Measurements from ENCODE around the gene CDHR4.
"Not testable (repeated sequence)": the region's sequence is repeated elsewhere in the genome, so short reads cannot be mapped to it uniquely, and the experiment has no call there.

CDHR4 gene

GRCh38 chr3:49790626-49791411 is 8.9 kb downstream of the CDHR4 start:
- Mint-ChIP-seq H3K27ac (no peak overlapping the region), H3K27me3 (no peaks in the 10 kb centered on the region), H3K4me3 (no peak overlapping the region), H3K9me3 (no peaks in the 10 kb centered on the region), H3K36me3 (no peaks in the 10 kb centered on the region), H3K4me1 (peaks cover 14% of the 10 kb centered on the region)

- H3K36me3 Mint-ChIP-seq = peaks cover 5% of the 10 kb centered on the region
- H3K27me3 Mint-ChIP-seq = no peaks in the 10 kb centered on the region
- peaks cover 31% of the 10 kb centered on the region for H3K4me1 Mint-ChIP-seq
- no peak overlapping the region for H3K4me3 Mint-ChIP-seq
- H3K9me3 Mint-ChIP-seq = no peaks in the 10 kb centered on the region
- H3K27ac Mint-ChIP-seq = no peak overlapping the region
Measured at GRCh38 chr3:49788056-49788455, 11.6 kb downstream of the CDHR4 start.

- Mint-ChIP-seq H3K36me3 (peaks cover 5% of the 10 kb centered on the region), H3K4me1 (peaks cover 31% of the 10 kb centered on the region), H3K9me3 (no peaks in the 10 kb centered on the region), H3K27ac (no peak overlapping the region), H3K27me3 (no peaks in the 10 kb centered on the region), H3K4me3 (peak overlapping the region; percentile 96)
Measured at GRCh38 chr3:49787536-49787935, 12.1 kb downstream of the CDHR4 start.

GRCh38 chr3:49787182-49787464 is 12.6 kb downstream of the CDHR4 start:
- Mint-ChIP-seq H3K4me1 (peaks cover 35% of the 10 kb centered on the region), H3K27me3 (no peaks in the 10 kb centered on the region), H3K9me3 (no peaks in the 10 kb centered on the region), H3K27ac (peak overlapping the region; percentile 98), H3K4me3 (peak overlapping the region; percentile 96), H3K36me3 (peaks cover 5% of the 10 kb centered on the region)

GRCh38 chr3:49786357-49787181 is 13.1 kb downstream of the CDHR4 start, which contains the start of gene IP6K1:
Gene IP6K1, minus strand, starts transcription at chr3:49786542. Its CDS starts 38,502 bp downstream, at chr3:49748040.
- peak within 1 kb of the TSS; percentile 96 for H3K4me3 Mint-ChIP-seq
- H3K27ac Mint-ChIP-seq = peak within 1 kb of the TSS; percentile 98
- H3K9me3 Mint-ChIP-seq = no peaks in the 10 kb centered on the region
- H3K27me3 Mint-ChIP-seq = no peaks in the 10 kb centered on the region
- H3K4me1 Mint-ChIP-seq = peaks cover 35% of the 10 kb centered on the region
- H3K36me3 Mint-ChIP-seq = peaks cover 5% of the 10 kb centered on the region

GRCh38 chr3:49785565-49786356 is 13.9 kb downstream of the CDHR4 start:
- Mint-ChIP-seq H3K9me3 (no peaks in the 10 kb centered on the region), H3K27me3 (no peaks in the 10 kb centered on the region), H3K27ac (peak overlapping the region; percentile 80), H3K36me3 (peaks cover 8% of the 10 kb centered on the region), H3K4me3 (peak overlapping the region; percentile 96), H3K4me1 (peaks cover 43% of the 10 kb centered on the region)

GRCh38 chr3:49782277-49782676 is 17.4 kb downstream of the CDHR4 start:
- H3K27ac Mint-ChIP-seq, H3K9me3 Mint-ChIP-seq, H3K27me3 Mint-ChIP-seq, H3K4me3 Mint-ChIP-seq: not testable (repeated sequence)
- Mint-ChIP-seq H3K36me3 (peaks cover 14% of the 10 kb centered on the region), H3K4me1 (peaks cover 57% of the 10 kb centered on the region)

- Mint-ChIP-seq H3K36me3 (peaks cover 14% of the 10 kb centered on the region), H3K27ac (no peak overlapping the region), H3K4me1 (peaks cover 54% of the 10 kb centered on the region), H3K9me3 (no peaks in the 10 kb centered on the region), H3K4me3 (no peak overlapping the region), H3K27me3 (no peaks in the 10 kb centered on the region)
Measured at GRCh38 chr3:49781415-49782199, 18.1 kb downstream of the CDHR4 start.

GRCh38 chr3:49780975-49781365 is 18.7 kb downstream of the CDHR4 start:
- not testable (repeated sequence) for H3K4me3 Mint-ChIP-seq, H3K27me3 Mint-ChIP-seq, H3K9me3 Mint-ChIP-seq, H3K27ac Mint-ChIP-seq
- Mint-ChIP-seq H3K4me1 (peaks cover 54% of the 10 kb centered on the region), H3K36me3 (peaks cover 14% of the 10 kb centered on the region)

- peaks cover 12% of the 10 kb centered on the region for H3K36me3 Mint-ChIP-seq
- H3K4me1 Mint-ChIP-seq = peaks cover 55% of the 10 kb centered on the region
- peak overlapping the region; percentile 67 for H3K4me3 Mint-ChIP-seq
- no peaks in the 10 kb centered on the region for H3K27me3 Mint-ChIP-seq
- H3K9me3 Mint-ChIP-seq = no peaks in the 10 kb centered on the region
- peak overlapping the region; percentile 43 for H3K27ac Mint-ChIP-seq
Measured at GRCh38 chr3:49780080-49780974, 19.3 kb downstream of the CDHR4 start.

- Mint-ChIP-seq H3K4me3 (peak overlapping the region; percentile 67), H3K27me3 (no peaks in the 10 kb centered on the region), H3K27ac (peak overlapping the region; percentile 43), H3K9me3 (no peaks in the 10 kb centered on the region), H3K4me1 (peaks cover 59% of the 10 kb centered on the region), H3K36me3 (peaks cover 9% of the 10 kb centered on the region)
Measured at GRCh38 chr3:49779358-49780079, 20.2 kb downstream of the CDHR4 start.

GRCh38 chr3:49776101-49776500 is 23.6 kb downstream of the CDHR4 start:
- H3K27me3 Mint-ChIP-seq, H3K27ac Mint-ChIP-seq, H3K4me3 Mint-ChIP-seq, H3K9me3 Mint-ChIP-seq, H3K36me3 Mint-ChIP-seq: not testable (repeated sequence)
- peaks cover 60% of the 10 kb centered on the region for H3K4me1 Mint-ChIP-seq

GRCh38 chr3:49775538-49775937 is 24.1 kb downstream of the CDHR4 start:
- no peak overlapping the region for H3K27ac Mint-ChIP-seq
- no peaks in the 10 kb centered on the region for H3K27me3 Mint-ChIP-seq
- peaks cover 7% of the 10 kb centered on the region for H3K36me3 Mint-ChIP-seq
- H3K4me1 Mint-ChIP-seq = peaks cover 60% of the 10 kb centered on the region
- no peak overlapping the region for H3K4me3 Mint-ChIP-seq
- H3K9me3 Mint-ChIP-seq = no peaks in the 10 kb centered on the region

- peaks cover 65% of the 10 kb centered on the region for H3K4me1 Mint-ChIP-seq
- H3K27me3 Mint-ChIP-seq = no peaks in the 10 kb centered on the region
- H3K36me3 Mint-ChIP-seq = no peaks in the 10 kb centered on the region
- H3K27ac Mint-ChIP-seq = no peak overlapping the region
- no peaks in the 10 kb centered on the region for H3K9me3 Mint-ChIP-seq
- no peak overlapping the region for H3K4me3 Mint-ChIP-seq
Measured at GRCh38 chr3:49772703-49773102, 27.0 kb downstream of the CDHR4 start.

Data from activated naive CD4-positive, alpha-beta T cell treated with anti-CD3 and anti-CD28 coated beads, Interleukin-2, amount 50 U/mL, for 24 hours (primary cell).